ENCODE data around the gene FARP1.

Gene FARP1

GRCh38 chr13:98345107-98345935 is 202.4 kb downstream of the FARP1 start:
- H3K36me3 ChIP-seq (ENCODE audit: control insufficient read depth, insufficient read depth, low read length): no peaks in the 10 kb centered on the region
- DNase-seq (ENCODE audit: extremely low read depth, insufficient read length): no peak

GRCh38 chr13:98346904-98347636 is 204.2 kb downstream of the FARP1 start:
- TF ChIP-seq, protein P1, sequence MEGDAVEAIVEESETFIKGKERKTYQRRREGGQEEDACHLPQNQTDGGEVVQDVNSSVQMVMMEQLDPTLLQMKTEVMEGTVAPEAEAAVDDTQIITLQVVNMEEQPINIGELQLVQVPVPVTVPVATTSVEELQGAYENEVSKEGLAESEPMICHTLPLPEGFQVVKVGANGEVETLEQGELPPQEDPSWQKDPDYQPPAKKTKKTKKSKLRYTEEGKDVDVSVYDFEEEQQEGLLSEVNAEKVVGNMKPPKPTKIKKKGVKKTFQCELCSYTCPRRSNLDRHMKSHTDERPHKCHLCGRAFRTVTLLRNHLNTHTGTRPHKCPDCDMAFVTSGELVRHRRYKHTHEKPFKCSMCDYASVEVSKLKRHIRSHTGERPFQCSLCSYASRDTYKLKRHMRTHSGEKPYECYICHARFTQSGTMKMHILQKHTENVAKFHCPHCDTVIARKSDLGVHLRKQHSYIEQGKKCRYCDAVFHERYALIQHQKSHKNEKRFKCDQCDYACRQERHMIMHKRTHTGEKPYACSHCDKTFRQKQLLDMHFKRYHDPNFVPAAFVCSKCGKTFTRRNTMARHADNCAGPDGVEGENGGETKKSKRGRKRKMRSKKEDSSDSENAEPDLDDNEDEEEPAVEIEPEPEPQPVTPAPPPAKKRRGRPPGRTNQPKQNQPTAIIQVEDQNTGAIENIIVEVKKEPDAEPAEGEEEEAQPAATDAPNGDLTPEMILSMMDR (IDR thresholded peaks at IDR 0.05; ENCODE audit: insufficient read depth, low read length, poor library complexity, severe bottlenecking): no peak

More at GRCh38 chr13:98345107-98345935, 202.4 kb downstream of the FARP1 start:
- Histone ChIP-seq H3K4me3 (replicated peaks; ENCODE audit: low read depth, low read length) (no peak overlapping the region), H3K27me3 (replicated peaks; ENCODE audit: control insufficient read depth, insufficient read depth, low read length) (no peaks in the 10 kb centered on the region)
- TF ChIP-seq, protein P1 (IDR thresholded peaks at IDR 0.05; ENCODE audit: insufficient read depth, low read length, poor library complexity, severe bottlenecking): no peak

GRCh38 chr13:98347756-98348155 is 204.9 kb downstream of the FARP1 start:
- H3K36me3 ChIP-seq (ENCODE audit: control insufficient read depth, insufficient read depth, low read length): no peaks in the 10 kb centered on the region
- TF ChIP-seq, protein P1 (IDR thresholded peaks at IDR 0.05; ENCODE audit: insufficient read depth, low read length, poor library complexity, severe bottlenecking): no peak
- DNase-seq (ENCODE audit: extremely low read depth, insufficient read length): no peak
- H3K27me3 ChIP-seq (replicated peaks; ENCODE audit: control insufficient read depth, insufficient read depth, low read length): no peaks in the 10 kb centered on the region
- H3K4me3 ChIP-seq (replicated peaks; ENCODE audit: low read depth, low read length): no peak overlapping the region

More at GRCh38 chr13:98346904-98347636, 204.2 kb downstream of the FARP1 start:
- Histone ChIP-seq H3K27me3 (replicated peaks; ENCODE audit: control insufficient read depth, insufficient read depth, low read length) (no peaks in the 10 kb centered on the region), H3K4me3 (replicated peaks; ENCODE audit: low read depth, low read length) (no peak overlapping the region), H3K36me3 (ENCODE audit: control insufficient read depth, insufficient read depth, low read length) (no peaks in the 10 kb centered on the region)
- no peak for DNase-seq (ENCODE audit: extremely low read depth, insufficient read length)

GRCh38 chr13:98348466-98349200 is 205.7 kb downstream of the FARP1 start:
- Histone ChIP-seq H3K36me3 (ENCODE audit: control insufficient read depth, insufficient read depth, low read length) (no peaks in the 10 kb centered on the region), H3K27me3 (replicated peaks; ENCODE audit: control insufficient read depth, insufficient read depth, low read length) (no peaks in the 10 kb centered on the region), H3K4me3 (replicated peaks; ENCODE audit: low read depth, low read length) (no peak overlapping the region)
- DNase-seq (ENCODE audit: extremely low read depth, insufficient read length): no peak
- TF ChIP-seq, protein P1 (IDR thresholded peaks at IDR 0.05; ENCODE audit: insufficient read depth, low read length, poor library complexity, severe bottlenecking): no peak

DNA sequence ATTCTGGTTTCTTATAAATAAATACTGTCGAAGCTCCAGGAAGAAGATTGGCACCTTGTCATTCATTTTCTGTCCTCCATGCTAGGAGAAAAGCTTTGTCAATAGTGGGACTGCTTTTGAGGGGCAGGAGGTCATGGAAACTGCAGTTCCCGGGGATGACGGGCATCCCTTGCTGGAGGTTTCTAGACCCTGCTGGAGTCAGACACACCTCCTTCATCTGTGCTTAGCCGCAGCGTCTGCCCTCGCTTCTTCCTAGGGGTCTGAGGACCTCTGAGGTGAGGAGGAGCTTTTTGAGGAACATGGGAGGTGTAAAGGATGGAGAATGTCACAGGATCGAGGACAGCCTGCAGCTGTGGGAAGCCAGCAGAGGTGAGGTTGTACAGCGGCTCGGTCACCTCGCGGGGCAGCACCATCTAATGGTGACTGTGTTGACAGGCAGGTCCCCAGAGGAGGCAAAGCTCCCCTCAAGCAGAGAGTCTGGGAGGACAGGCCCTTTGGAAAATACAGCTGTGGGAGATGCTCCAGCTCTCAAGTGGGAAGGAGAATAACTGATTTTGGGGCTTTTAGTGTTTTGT is 206.9 kb downstream of the FARP1 start:
- DNase-seq (ENCODE audit: extremely low read depth, insufficient read length): no peak
- TF ChIP-seq, protein P1 (IDR thresholded peaks at IDR 0.05; ENCODE audit: insufficient read depth, low read length, poor library complexity, severe bottlenecking): peak; percentile 31
- H3K4me3 ChIP-seq (replicated peaks; ENCODE audit: low read depth, low read length): no peak overlapping the region
- no peaks in the 10 kb centered on the region for H3K27me3 ChIP-seq (replicated peaks; ENCODE audit: control insufficient read depth, insufficient read depth, low read length)
- H3K36me3 ChIP-seq (ENCODE audit: control insufficient read depth, insufficient read depth, low read length): no peaks in the 10 kb centered on the region

All from GM06990 (cell line).